SK-N-SH treated with all-trans-retinoic acid at 6 μM for 48 hours (cell line): ENCODE data around the gene XIAP.

Experiments used
- ATAC-seq: fragments of 200-7000 bp; cut with Tn5 transposase; 3 replicates; pipeline ENCODE4 v1.9.1; 2020; ENCODE audit warnings: mild to moderate bottlenecking, moderate library complexity
- ARNTL ChIP-seq: fragments of 450-650 bp; formaldehyde crosslinking; IDR thresholded peaks from 2 replicates; pipeline ENCODE4 v1.5.0; 2020; ENCODE audit warnings: low read depth, mild to moderate bottlenecking, moderate library complexity, borderline replicate concordance
- BACH2 ChIP-seq: fragments of 250-450 bp; sonication (Bioruptor Pico); IDR thresholded peaks from 2 replicates; pipeline ENCODE4 v1.9.0; 2021; ENCODE audit warnings: mild to moderate bottlenecking, borderline replicate concordance
- CREB5 ChIP-seq: fragments of 250-450 bp; sonication (Bioruptor Pico); IDR thresholded peaks from 2 replicates; pipeline ENCODE4 v1.5.1; 2020; ENCODE audit warnings: low read depth, mild to moderate bottlenecking, moderate library complexity
- CSDC2 ChIP-seq: fragments of 250-450 bp; sonication (Bioruptor Pico); IDR thresholded peaks from 2 replicates; pipeline ENCODE4 v1.5.0; 2020; ENCODE audit warnings: mild to moderate bottlenecking, moderate library complexity
- ESRRG ChIP-seq: fragments of 250-450 bp; sonication (Bioruptor Pico); IDR thresholded peaks from 2 replicates; pipeline ENCODE4 v1.6.1; 2021; ENCODE audit warnings: mild to moderate bottlenecking
- GLIS3 ChIP-seq: fragments of 250-450 bp; sonication (Bioruptor Pico); IDR thresholded peaks from 2 replicates; pipeline ENCODE4 v1.5.0; 2020; ENCODE audit warnings: mild to moderate bottlenecking, moderate library complexity
- POU6F1 ChIP-seq: fragments of 250-450 bp; sonication (Bioruptor Pico); IDR thresholded peaks from 2 replicates; pipeline ENCODE4 v1.8.0; 2021; ENCODE audit warnings: low read depth, mild to moderate bottlenecking, moderate library complexity, borderline replicate concordance
- RARB ChIP-seq: fragments of 250-450 bp; sonication (Bioruptor Pico); IDR thresholded peaks from 2 replicates; pipeline ENCODE4 v1.8.0; 2021; ENCODE audit warnings: mild to moderate bottlenecking, moderate library complexity
- SNAI2 ChIP-seq: fragments of 250-450 bp; sonication (Bioruptor Pico); IDR thresholded peaks from 2 replicates; pipeline ENCODE4 v1.5.0; 2020; ENCODE audit warnings: mild to moderate bottlenecking, moderate library complexity
- TOX ChIP-seq: fragments of 250-450 bp; sonication (Bioruptor Pico); IDR thresholded peaks from 2 replicates; pipeline ENCODE4 v1.8.0; 2021; ENCODE audit warnings: mild to moderate bottlenecking, moderate library complexity, borderline replicate concordance
- ZC3H10 ChIP-seq: fragments of 250-450 bp; sonication (Bioruptor Pico); IDR thresholded peaks from 2 replicates; pipeline ENCODE4 v1.5.1; 2021; ENCODE audit warnings: mild to moderate bottlenecking, moderate library complexity
- ZFP3 ChIP-seq: fragments of 250-450 bp; sonication (Bioruptor Pico); IDR thresholded peaks from 2 replicates; pipeline ENCODE4 v1.5.0; 2020; ENCODE audit warnings: mild to moderate bottlenecking, moderate library complexity
- ZFP30 ChIP-seq: fragments of 450-650 bp; formaldehyde crosslinking; IDR thresholded peaks from 2 replicates; pipeline ENCODE4 v1.5.0; 2022; ENCODE audit warnings: mild to moderate bottlenecking, moderate library complexity
- ZNF565 ChIP-seq: fragments of 450-650 bp; formaldehyde crosslinking; conservative IDR thresholded peaks from 2 replicates; pipeline ENCODE4 v1.5.0; 2020; ENCODE audit warnings: low read depth, mild to moderate bottlenecking, moderate library complexity
- ZNF8 ChIP-seq: fragments of 450-650 bp; formaldehyde crosslinking; IDR thresholded peaks from 2 replicates; pipeline ENCODE4 v1.5.0; 2020; ENCODE audit warnings: mild to moderate bottlenecking, moderate library complexity
- TF ChIP-seq, protein P1 (sequence below): fragments of 250-450 bp; sonication (Bioruptor Pico); IDR thresholded peaks from 2 replicates; pipeline ENCODE4 v1.5.1; 2021; ENCODE audit warnings: mild to moderate bottlenecking, moderate library complexity
- TF ChIP-seq, protein P2 (sequence below): fragments of 250-450 bp; sonication (Bioruptor Pico); IDR thresholded peaks from 2 replicates; pipeline ENCODE4 v1.8.0; 2020; ENCODE audit warnings: mild to moderate bottlenecking, moderate library complexity, borderline replicate concordance
- TF ChIP-seq, protein P3 (sequence below): fragments of 250-450 bp; sonication (Bioruptor Pico); IDR thresholded peaks from 2 replicates; pipeline ENCODE4 v1.5.0; 2020; ENCODE audit warnings: mild to moderate bottlenecking, moderate library complexity

The XIAP gene

GRCh38 chrX:123854329-123854728 is 5.5 kb upstream of the XIAP start:
- ATAC-seq = peak; percentile 33; the same call in 2 of the 3 replicates
- TF ChIP-seq ARNTL (CRISPR knock-in tag) (no peak), CSDC2 (no peak), TOX (CRISPR knock-in tag) (no peak), GLIS3 (CRISPR knock-in tag) (no peak), ESRRG (CRISPR knock-in tag) (no peak), BACH2 (no peak)
- TF ChIP-seq, all 23 proteins: peak for 0

GRCh38 chrX:123859409-123859845 is 426 bp upstream of the XIAP start:
- TF ChIP-seq, protein P1, sequence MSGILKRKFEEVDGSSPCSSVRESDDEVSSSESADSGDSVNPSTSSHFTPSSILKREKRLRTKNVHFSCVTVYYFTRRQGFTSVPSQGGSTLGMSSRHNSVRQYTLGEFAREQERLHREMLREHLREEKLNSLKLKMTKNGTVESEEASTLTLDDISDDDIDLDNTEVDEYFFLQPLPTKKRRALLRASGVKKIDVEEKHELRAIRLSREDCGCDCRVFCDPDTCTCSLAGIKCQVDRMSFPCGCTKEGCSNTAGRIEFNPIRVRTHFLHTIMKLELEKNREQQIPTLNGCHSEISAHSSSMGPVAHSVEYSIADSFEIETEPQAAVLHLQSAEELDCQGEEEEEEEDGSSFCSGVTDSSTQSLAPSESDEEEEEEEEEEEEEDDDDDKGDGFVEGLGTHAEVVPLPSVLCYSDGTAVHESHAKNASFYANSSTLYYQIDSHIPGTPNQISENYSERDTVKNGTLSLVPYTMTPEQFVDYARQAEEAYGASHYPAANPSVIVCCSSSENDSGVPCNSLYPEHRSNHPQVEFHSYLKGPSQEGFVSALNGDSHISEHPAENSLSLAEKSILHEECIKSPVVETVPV (CRISPR knock-in tag) = 0 out of 2 replicates have a peak, but pooled peaks have one; percentile 27
- TF ChIP-seq, protein P2, sequence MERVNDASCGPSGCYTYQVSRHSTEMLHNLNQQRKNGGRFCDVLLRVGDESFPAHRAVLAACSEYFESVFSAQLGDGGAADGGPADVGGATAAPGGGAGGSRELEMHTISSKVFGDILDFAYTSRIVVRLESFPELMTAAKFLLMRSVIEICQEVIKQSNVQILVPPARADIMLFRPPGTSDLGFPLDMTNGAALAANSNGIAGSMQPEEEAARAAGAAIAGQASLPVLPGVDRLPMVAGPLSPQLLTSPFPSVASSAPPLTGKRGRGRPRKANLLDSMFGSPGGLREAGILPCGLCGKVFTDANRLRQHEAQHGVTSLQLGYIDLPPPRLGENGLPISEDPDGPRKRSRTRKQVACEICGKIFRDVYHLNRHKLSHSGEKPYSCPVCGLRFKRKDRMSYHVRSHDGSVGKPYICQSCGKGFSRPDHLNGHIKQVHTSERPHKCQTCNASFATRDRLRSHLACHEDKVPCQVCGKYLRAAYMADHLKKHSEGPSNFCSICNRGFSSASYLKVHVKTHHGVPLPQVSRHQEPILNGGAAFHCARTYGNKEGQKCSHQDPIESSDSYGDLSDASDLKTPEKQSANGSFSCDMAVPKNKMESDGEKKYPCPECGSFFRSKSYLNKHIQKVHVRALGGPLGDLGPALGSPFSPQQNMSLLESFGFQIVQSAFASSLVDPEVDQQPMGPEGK = no peak
- ATAC-seq = peak; percentile 57

GRCh38 chrX:123860983-123861382 is 1.1 kb downstream of the XIAP start:
- TF ChIP-seq POU6F1 (no peak), BACH2 (no peak), ZC3H10 (CRISPR knock-in tag) (no peak), ESRRG (CRISPR knock-in tag) (no peak), CREB5 (CRISPR knock-in tag) (no peak), ZNF565 (CRISPR knock-in tag) (no peak), ARNTL (CRISPR knock-in tag) (no peak), ZNF8 (CRISPR knock-in tag) (no peak), GLIS3 (CRISPR knock-in tag) (no peak), ZFP30 (CRISPR knock-in tag) (no peak), SNAI2 (CRISPR knock-in tag) (no peak), ZFP3 (CRISPR knock-in tag) (no peak), RARB (CRISPR knock-in tag) (no peak)
- TF ChIP-seq, protein P3, sequence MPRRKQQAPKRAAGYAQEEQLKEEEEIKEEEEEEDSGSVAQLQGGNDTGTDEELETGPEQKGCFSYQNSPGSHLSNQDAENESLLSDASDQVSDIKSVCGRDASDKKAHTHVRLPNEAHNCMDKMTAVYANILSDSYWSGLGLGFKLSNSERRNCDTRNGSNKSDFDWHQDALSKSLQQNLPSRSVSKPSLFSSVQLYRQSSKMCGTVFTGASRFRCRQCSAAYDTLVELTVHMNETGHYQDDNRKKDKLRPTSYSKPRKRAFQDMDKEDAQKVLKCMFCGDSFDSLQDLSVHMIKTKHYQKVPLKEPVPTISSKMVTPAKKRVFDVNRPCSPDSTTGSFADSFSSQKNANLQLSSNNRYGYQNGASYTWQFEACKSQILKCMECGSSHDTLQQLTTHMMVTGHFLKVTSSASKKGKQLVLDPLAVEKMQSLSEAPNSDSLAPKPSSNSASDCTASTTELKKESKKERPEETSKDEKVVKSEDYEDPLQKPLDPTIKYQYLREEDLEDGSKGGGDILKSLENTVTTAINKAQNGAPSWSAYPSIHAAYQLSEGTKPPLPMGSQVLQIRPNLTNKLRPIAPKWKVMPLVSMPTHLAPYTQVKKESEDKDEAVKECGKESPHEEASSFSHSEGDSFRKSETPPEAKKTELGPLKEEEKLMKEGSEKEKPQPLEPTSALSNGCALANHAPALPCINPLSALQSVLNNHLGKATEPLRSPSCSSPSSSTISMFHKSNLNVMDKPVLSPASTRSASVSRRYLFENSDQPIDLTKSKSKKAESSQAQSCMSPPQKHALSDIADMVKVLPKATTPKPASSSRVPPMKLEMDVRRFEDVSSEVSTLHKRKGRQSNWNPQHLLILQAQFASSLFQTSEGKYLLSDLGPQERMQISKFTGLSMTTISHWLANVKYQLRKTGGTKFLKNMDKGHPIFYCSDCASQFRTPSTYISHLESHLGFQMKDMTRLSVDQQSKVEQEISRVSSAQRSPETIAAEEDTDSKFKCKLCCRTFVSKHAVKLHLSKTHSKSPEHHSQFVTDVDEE (CRISPR knock-in tag) = no peak
- TF ChIP-seq, protein P2 = no peak
- ATAC-seq = no peak
